ENCODE results near the gene MLH3.

GRCh38 chr14:75059642-75060041, 8.4 kb upstream of the MLH3 start:
- no peak for TF ChIP-seq MAX (IDR thresholded peaks at IDR 0.05)
- TF ChIP-seq TEAD4 (IDR thresholded peaks at IDR 0.05), result no peak
- TF ChIP-seq CREB1 (IDR thresholded peaks at IDR 0.05; ENCODE audit: low read depth), result no peak
- TF ChIP-seq, protein P1, sequence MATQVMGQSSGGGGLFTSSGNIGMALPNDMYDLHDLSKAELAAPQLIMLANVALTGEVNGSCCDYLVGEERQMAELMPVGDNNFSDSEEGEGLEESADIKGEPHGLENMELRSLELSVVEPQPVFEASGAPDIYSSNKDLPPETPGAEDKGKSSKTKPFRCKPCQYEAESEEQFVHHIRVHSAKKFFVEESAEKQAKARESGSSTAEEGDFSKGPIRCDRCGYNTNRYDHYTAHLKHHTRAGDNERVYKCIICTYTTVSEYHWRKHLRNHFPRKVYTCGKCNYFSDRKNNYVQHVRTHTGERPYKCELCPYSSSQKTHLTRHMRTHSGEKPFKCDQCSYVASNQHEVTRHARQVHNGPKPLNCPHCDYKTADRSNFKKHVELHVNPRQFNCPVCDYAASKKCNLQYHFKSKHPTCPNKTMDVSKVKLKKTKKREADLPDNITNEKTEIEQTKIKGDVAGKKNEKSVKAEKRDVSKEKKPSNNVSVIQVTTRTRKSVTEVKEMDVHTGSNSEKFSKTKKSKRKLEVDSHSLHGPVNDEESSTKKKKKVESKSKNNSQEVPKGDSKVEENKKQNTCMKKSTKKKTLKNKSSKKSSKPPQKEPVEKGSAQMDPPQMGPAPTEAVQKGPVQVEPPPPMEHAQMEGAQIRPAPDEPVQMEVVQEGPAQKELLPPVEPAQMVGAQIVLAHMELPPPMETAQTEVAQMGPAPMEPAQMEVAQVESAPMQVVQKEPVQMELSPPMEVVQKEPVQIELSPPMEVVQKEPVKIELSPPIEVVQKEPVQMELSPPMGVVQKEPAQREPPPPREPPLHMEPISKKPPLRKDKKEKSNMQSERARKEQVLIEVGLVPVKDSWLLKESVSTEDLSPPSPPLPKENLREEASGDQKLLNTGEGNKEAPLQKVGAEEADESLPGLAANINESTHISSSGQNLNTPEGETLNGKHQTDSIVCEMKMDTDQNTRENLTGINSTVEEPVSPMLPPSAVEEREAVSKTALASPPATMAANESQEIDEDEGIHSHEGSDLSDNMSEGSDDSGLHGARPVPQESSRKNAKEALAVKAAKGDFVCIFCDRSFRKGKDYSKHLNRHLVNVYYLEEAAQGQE (IDR thresholded peaks at IDR 0.05; ENCODE audit: low read depth), result no peak
- no peak for TF ChIP-seq EP300 (IDR thresholded peaks at IDR 0.05; ENCODE audit: borderline replicate concordance)
- no peak for TF ChIP-seq TAF1 (IDR thresholded peaks at IDR 0.05; ENCODE audit: low read depth)
- TF ChIP-seq FOXM1 (IDR thresholded peaks at IDR 0.05; ENCODE audit: borderline replicate concordance, low read depth), result no peak
- TF ChIP-seq TCF12 (IDR thresholded peaks at IDR 0.05; ENCODE audit: low read depth), result no peak
- no peak for TF ChIP-seq CEBPB (IDR thresholded peaks at IDR 0.05)
- TF ChIP-seq NFIC (IDR thresholded peaks at IDR 0.05), result no peak
- no peak for TF ChIP-seq YY1 (IDR thresholded peaks at IDR 0.05; ENCODE audit: low read depth)
- no peak for TF ChIP-seq EGR1 (IDR thresholded peaks at IDR 0.05)
- TF ChIP-seq, protein P2, sequence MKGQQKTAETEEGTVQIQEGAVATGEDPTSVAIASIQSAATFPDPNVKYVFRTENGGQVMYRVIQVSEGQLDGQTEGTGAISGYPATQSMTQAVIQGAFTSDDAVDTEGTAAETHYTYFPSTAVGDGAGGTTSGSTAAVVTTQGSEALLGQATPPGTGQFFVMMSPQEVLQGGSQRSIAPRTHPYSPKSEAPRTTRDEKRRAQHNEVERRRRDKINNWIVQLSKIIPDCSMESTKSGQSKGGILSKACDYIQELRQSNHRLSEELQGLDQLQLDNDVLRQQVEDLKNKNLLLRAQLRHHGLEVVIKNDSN (IDR thresholded peaks at IDR 0.05), result no peak

Data from Ishikawa (cell line).